ENCODE results near the gene PRKAR1B.
"Not testable (repeated sequence)": the region's sequence is repeated elsewhere in the genome, so short reads cannot be mapped to it uniquely, and the experiment has no call there.

The PRKAR1B gene

GRCh38 chr7:625376-625971 is 101.6 kb downstream of the PRKAR1B start:
- Histone ChIP-seq H3K9me3 (ENCODE audit: low read length) (peaks cover 5% of the 10 kb centered on the region), H3K4me3 (ENCODE audit: low read length) (no peak overlapping the region), H3K4me1 (ENCODE audit: insufficient read depth, low read length) (no peaks in the 10 kb centered on the region), H3K36me3 (ENCODE audit: insufficient read depth, low read length) (no peaks in the 10 kb centered on the region), H2AFZ (ENCODE audit: low read depth, low read length) (no peak overlapping the region), H3K27me3 (ENCODE audit: insufficient read depth, low read length) (no peaks in the 10 kb centered on the region)

- Histone ChIP-seq H3K4me3 (ENCODE audit: low read length) (no peak overlapping the region), H3K9me3 (ENCODE audit: low read length) (peaks cover 11% of the 10 kb centered on the region), H3K4me1 (ENCODE audit: insufficient read depth, low read length) (no peaks in the 10 kb centered on the region), H2AFZ (ENCODE audit: low read depth, low read length) (no peak overlapping the region), H3K27me3 (ENCODE audit: insufficient read depth, low read length) (no peaks in the 10 kb centered on the region), H3K36me3 (ENCODE audit: insufficient read depth, low read length) (no peaks in the 10 kb centered on the region)
Observed at GRCh38 chr7:623464-623863, 103.6 kb downstream of the PRKAR1B start.

DNA sequence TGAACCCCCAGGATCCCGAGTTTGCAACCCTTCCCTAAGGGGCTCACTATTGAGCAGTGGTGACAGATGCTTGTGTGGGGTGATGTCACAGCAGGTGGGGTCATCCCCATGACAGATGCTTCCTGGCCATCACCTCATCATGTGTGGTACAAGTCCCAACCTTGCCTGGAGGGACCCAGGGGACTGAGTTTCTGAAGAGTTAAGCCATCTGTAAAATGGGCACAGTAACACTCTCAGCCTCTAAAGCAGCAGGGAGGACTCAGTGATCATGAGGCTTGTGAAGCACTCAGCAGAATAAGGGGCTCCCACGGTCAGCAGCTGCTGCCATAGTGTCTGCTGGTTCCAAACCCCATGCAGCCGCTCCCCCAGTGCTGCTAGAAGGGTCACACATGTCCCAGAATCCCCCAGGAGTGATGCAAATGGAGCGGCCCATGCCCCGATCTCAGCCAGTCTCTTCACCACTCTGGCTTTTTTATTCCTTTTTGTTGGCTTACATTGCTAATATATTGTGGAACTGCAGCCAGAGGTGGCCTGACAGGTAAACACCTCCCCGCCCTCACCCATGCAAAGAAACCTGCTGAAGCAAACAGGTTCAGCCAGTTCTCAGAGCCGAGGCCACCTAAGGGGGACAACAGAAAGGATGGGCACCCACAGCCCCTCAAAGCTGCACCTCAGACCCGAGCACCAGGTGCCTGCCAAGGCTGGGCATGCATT is 105.4 kb downstream of the PRKAR1B start:
- Histone ChIP-seq H3K36me3 (ENCODE audit: insufficient read depth, low read length) (no peaks in the 10 kb centered on the region), H3K9me3 (ENCODE audit: low read length) (peaks cover 11% of the 10 kb centered on the region), H3K4me3 (ENCODE audit: low read length) (no peak overlapping the region), H3K27me3 (ENCODE audit: insufficient read depth, low read length) (no peaks in the 10 kb centered on the region), H2AFZ (ENCODE audit: low read depth, low read length) (no peak overlapping the region), H3K4me1 (ENCODE audit: insufficient read depth, low read length) (no peaks in the 10 kb centered on the region)

DNA sequence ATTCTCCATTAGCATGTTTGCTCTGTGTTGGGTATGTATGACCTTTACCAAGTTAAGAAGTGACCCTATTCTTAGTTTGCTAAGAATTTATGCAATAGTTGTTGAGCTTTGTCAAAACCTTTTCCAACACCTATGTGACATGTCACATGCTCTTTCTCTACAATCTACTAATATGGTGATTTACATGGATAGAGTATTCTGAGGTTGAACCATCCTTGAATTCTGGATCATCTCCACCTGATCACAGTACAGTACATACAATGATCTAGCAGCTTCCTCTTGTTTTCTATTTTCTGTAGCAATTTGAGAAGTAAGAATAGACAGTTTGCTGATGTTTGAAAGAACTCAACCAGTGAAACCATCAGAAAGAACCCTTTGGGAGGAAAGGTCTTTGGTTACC is 106.2 kb downstream of the PRKAR1B start:
- Histone ChIP-seq H3K4me1 (ENCODE audit: insufficient read depth, low read length) (no peaks in the 10 kb centered on the region), H3K4me3 (ENCODE audit: low read length) (no peak overlapping the region), H3K9me3 (ENCODE audit: low read length) (peaks cover 11% of the 10 kb centered on the region)

GRCh38 chr7:620056-620455 is 107.0 kb downstream of the PRKAR1B start:
- H3K4me1 ChIP-seq (ENCODE audit: insufficient read depth, low read length): no peaks in the 10 kb centered on the region
- H3K27me3 ChIP-seq (ENCODE audit: insufficient read depth, low read length): no peaks in the 10 kb centered on the region
- H2AFZ ChIP-seq (ENCODE audit: low read depth, low read length): no peak overlapping the region
- H3K4me3 ChIP-seq (ENCODE audit: low read length): no peak overlapping the region
- H3K9me3 ChIP-seq (ENCODE audit: low read length): peaks cover 11% of the 10 kb centered on the region
- H3K36me3 ChIP-seq (ENCODE audit: insufficient read depth, low read length): no peaks in the 10 kb centered on the region

More for the DNA sequence above, 106.2 kb downstream of the PRKAR1B start:
- no peaks in the 10 kb centered on the region for H3K27me3 ChIP-seq (ENCODE audit: insufficient read depth, low read length)
- no peak overlapping the region for H2AFZ ChIP-seq (ENCODE audit: low read depth, low read length)
- no peaks in the 10 kb centered on the region for H3K36me3 ChIP-seq (ENCODE audit: insufficient read depth, low read length)

GRCh38 chr7:619368-619840 is 107.7 kb downstream of the PRKAR1B start:
- Histone ChIP-seq H3K4me1 (ENCODE audit: insufficient read depth, low read length) (no peaks in the 10 kb centered on the region), H3K36me3 (ENCODE audit: insufficient read depth, low read length) (no peaks in the 10 kb centered on the region), H3K4me3 (ENCODE audit: low read length) (no peak overlapping the region), H3K9me3 (ENCODE audit: low read length) (peaks cover 11% of the 10 kb centered on the region), H3K27me3 (ENCODE audit: insufficient read depth, low read length) (no peaks in the 10 kb centered on the region), H2AFZ (ENCODE audit: low read depth, low read length) (no peak overlapping the region)

GRCh38 chr7:618539-619367 is 108.3 kb downstream of the PRKAR1B start:
- H3K9me3 ChIP-seq (ENCODE audit: low read length): peaks cover 11% of the 10 kb centered on the region
- no peaks in the 10 kb centered on the region for H3K4me1 ChIP-seq (ENCODE audit: insufficient read depth, low read length)
- no peak overlapping the region for H2AFZ ChIP-seq (ENCODE audit: low read depth, low read length)
- no peaks in the 10 kb centered on the region for H3K36me3 ChIP-seq (ENCODE audit: insufficient read depth, low read length)
- H3K4me3 ChIP-seq (ENCODE audit: low read length): no peak overlapping the region
- no peaks in the 10 kb centered on the region for H3K27me3 ChIP-seq (ENCODE audit: insufficient read depth, low read length)

GRCh38 chr7:617614-618538 is 109.2 kb downstream of the PRKAR1B start:
- H3K9me3 ChIP-seq (ENCODE audit: low read length): peaks cover 11% of the 10 kb centered on the region
- no peaks in the 10 kb centered on the region for H3K36me3 ChIP-seq (ENCODE audit: insufficient read depth, low read length)
- no peak overlapping the region for H2AFZ ChIP-seq (ENCODE audit: low read depth, low read length)
- no peaks in the 10 kb centered on the region for H3K27me3 ChIP-seq (ENCODE audit: insufficient read depth, low read length)
- H3K4me3 ChIP-seq (ENCODE audit: low read length): no peak overlapping the region
- H3K4me1 ChIP-seq (ENCODE audit: insufficient read depth, low read length): no peaks in the 10 kb centered on the region

GRCh38 chr7:613442-614140 is 113.5 kb downstream of the PRKAR1B start:
- no peaks in the 10 kb centered on the region for H3K9me3 ChIP-seq (ENCODE audit: low read length)
- no peak overlapping the region for H3K4me3 ChIP-seq (ENCODE audit: low read length)
- H3K4me1 ChIP-seq (ENCODE audit: insufficient read depth, low read length): peaks cover 17% of the 10 kb centered on the region
- no peaks in the 10 kb centered on the region for H3K36me3 ChIP-seq (ENCODE audit: insufficient read depth, low read length)
- H2AFZ ChIP-seq (ENCODE audit: low read depth, low read length): no peak overlapping the region
- H3K27me3 ChIP-seq (ENCODE audit: insufficient read depth, low read length): no peaks in the 10 kb centered on the region

- H3K36me3 ChIP-seq (ENCODE audit: insufficient read depth, low read length); H3K4me3 ChIP-seq (ENCODE audit: low read length); H2AFZ ChIP-seq (ENCODE audit: low read depth, low read length); H3K9me3 ChIP-seq (ENCODE audit: low read length); H3K27me3 ChIP-seq (ENCODE audit: insufficient read depth, low read length): not testable (repeated sequence)
- H3K4me1 ChIP-seq (ENCODE audit: insufficient read depth, low read length): peaks cover 17% of the 10 kb centered on the region
Observed at GRCh38 chr7:611837-612236, 115.2 kb downstream of the PRKAR1B start.

GRCh38 chr7:611281-611810 is 115.7 kb downstream of the PRKAR1B start:
- Histone ChIP-seq H2AFZ (ENCODE audit: low read depth, low read length) (no peak overlapping the region), H3K4me3 (ENCODE audit: low read length) (no peak overlapping the region), H3K36me3 (ENCODE audit: insufficient read depth, low read length) (no peaks in the 10 kb centered on the region), H3K9me3 (ENCODE audit: low read length) (no peaks in the 10 kb centered on the region), H3K4me1 (ENCODE audit: insufficient read depth, low read length) (peaks cover 17% of the 10 kb centered on the region), H3K27me3 (ENCODE audit: insufficient read depth, low read length) (no peaks in the 10 kb centered on the region)

Data from neuron (in vitro differentiated cells).